GM12801 (cell line): ENCODE measurements around the gene NDUFA6.

Experiments
- TF ChIP-seq, protein P1 (sequence below): IDR thresholded peaks from one replicate; pipeline ENCODE4 v1.5.1; 2011; ENCODE audit warnings: control low read depth; ENCODE audit not compliant: insufficient read length; ENCODE audit errors: extremely low read depth

NDUFA6 gene

DNA sequence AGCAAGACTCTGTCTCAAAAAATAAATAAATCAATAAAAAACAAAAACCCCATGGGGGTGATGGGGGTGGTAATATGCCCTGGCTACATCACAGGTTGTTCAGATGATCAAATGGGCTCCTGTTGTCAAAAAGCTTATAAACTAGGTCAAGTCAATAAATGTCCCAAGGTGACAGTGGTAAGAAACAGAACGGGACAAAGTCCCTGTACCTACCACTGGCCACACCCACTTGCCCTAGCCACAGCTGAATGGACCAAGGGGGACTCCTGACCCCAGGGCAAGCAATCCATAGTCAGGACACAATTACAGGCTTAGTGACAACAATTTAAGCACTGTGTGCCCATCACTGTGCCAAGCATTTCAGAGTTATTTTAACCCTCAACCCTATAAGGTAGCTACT is 25.9 kb downstream of the NDUFA6 start:
- TF ChIP-seq, protein P1, sequence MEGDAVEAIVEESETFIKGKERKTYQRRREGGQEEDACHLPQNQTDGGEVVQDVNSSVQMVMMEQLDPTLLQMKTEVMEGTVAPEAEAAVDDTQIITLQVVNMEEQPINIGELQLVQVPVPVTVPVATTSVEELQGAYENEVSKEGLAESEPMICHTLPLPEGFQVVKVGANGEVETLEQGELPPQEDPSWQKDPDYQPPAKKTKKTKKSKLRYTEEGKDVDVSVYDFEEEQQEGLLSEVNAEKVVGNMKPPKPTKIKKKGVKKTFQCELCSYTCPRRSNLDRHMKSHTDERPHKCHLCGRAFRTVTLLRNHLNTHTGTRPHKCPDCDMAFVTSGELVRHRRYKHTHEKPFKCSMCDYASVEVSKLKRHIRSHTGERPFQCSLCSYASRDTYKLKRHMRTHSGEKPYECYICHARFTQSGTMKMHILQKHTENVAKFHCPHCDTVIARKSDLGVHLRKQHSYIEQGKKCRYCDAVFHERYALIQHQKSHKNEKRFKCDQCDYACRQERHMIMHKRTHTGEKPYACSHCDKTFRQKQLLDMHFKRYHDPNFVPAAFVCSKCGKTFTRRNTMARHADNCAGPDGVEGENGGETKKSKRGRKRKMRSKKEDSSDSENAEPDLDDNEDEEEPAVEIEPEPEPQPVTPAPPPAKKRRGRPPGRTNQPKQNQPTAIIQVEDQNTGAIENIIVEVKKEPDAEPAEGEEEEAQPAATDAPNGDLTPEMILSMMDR = no peak

DNA sequence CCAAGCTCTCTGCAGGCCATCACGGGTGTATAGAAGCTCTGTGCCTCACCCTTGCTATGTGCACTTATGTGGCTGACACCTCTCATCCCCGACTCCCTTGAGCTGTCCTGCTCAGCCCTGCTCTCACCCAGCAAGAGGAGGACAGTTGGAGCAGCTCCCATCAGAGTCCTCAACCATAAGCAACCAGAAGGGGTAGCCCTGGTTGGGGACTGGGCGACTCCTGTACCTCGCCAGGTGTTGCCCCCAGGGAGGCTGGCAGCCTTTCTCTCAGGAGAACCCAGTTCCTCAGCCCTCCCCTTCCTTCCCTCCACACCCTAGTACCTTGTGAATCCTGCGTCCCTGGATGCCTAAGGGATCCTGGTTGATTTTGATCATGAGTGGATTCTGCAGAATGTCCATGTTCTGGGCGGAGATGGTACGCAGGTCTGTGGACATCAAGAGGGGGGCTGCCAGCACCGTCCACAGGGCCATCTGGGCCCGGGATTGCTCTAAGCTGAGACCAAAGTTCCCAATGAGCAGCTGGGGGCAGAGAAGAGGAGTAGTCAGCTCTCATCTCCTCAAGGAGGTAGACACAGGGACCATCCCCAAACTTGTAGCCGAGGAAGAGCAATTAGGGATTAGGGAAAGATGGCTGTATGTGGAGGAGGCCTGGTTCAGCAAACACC is 27.9 kb downstream of the NDUFA6 start:
- TF ChIP-seq, protein P1 = no peak

DNA sequence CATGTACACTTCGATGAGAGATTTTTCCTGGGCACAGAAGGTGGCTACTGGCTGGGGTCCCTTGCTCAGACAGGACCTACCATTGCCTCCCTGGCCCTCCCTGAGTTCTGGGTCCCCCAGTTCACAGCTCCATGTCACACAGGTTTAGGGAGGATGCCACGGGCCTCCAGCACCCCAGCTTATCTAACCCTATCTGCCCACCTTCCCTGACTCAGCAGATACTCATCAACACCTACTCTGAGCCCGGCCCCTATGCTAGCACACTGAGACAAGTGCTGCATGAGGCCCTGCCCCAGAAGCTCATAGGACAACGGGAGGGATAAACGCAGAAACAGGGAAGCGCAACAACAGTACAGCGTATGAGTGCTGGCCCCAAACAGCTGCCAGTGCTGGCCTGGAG is 29.5 kb downstream of the NDUFA6 start:
- TF ChIP-seq, protein P1 = no peak

DNA sequence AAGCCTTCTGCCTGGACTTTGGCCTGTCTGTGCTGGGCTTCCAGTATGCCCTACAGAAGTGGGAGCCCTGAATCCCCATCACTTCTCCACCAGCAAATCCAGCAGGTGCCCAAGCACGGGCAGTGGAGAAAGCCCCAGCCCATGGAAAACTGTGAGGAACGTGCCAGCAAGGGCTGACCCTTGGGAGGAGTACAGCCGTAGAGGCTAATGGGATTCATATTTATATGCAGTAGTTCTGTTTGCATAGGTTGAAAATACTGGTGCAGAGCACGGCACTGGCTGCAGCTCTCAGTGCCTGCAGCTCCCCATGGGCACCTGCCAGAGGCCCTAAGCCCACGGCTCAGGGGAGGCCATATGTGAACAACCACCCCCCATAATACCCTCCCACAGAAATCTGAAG is 30.1 kb downstream of the NDUFA6 start:
- TF ChIP-seq, protein P1 = no peak

DNA sequence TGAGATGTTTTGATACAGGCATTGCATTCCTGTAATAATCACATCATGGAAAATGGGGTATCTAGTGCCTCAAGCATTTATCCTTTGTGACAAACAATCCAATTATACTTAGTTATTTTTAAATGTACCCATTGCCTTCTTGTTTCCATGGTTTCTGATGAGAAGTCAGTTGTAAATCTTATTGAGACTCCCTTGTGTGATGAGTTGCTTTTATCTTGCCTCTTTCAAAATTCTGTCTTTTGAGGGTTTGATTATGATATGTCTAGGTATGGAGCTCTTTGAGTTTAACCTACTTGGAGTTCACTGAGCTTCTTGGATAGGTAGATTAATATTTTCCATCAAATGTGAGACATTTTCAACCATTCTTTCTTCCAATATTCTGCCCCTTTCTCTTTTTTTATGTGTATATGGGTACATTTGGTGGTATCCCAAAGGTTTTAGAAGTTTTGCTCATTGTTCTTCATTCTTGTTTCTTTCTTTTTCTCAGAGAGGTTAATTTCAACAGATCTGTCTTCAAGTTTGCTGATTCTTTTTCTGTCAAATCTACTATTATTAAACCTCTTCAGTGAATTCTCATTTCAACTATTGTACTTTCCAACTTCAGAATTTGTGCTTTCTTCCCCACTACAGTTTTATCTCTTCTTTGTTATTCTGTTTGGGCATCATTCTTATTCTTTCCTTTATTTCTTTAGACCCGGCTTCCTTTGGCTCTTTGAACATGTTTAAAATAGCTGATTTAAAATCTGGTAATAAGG is 33.6 kb downstream of the NDUFA6 start:
- TF ChIP-seq, protein P1 = no peak

DNA sequence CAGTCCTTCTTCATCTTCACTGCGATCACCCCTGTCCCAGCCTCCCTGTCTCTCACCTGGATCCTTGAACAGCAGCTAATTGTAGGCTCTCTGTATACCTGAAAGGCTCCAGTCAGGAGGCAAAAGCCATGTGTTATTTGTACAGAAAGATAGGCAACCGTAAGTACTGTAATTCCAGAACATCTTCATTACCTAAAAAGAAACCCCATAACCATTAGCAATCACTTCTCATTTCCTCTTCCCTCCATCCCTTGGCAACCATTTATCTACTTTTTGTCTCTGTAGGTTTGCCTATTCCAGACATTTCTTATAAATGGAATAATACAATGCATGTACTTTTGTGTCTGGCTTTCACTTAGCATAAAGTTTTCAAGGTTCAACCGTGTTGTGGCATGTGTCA is 37.8 kb downstream of the NDUFA6 start:
- TF ChIP-seq, protein P1 = no peak

DNA sequence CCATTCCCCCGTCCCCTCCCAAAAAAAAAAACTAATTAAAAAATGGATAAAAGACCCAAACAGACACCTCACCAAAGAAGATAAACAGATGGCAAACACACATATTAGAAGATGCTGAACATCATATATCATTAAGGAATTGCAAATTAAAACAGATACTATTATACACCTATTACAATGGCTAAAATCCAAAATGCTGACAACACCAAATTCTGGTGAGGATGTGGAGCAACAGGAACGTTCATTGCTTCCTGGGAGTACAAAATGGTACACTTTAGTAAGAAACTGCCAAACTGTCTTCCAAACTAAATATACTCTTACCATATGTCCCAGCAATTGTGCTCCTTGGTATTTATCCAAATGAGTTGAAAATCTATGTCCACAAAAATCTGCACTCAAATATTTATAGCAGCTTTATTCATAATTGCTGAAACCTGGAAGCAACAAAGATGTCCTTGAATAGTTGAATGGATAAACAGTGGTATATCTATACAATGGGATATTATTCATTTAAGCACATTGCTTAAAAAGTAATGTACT is 39.9 kb downstream of the NDUFA6 start:
- TF ChIP-seq, protein P1 = no peak
